ENCODE data around the gene KNL1.

KNL1 gene

DNA sequence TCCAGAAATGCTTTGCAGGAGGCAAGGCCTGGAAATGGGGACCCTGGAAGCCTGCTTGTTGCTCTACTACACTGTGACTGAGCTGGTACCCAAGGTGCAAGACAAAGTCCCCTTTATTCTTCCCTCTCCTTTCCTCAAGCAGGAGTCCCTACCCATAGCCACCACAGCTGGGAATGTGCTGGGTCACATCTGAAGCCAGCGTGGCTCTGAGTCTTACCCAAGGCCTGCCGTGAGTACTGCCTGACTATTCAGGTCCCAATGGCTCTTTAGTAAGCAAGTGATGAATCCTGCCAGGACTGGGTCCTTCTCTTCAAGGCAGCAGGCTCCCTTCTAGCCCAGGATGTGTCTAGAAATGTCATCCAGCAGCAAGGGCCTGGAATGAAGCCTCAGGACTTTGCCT, 91.3 kb downstream of the KNL1 start (continued):
- TF ChIP-seq TSHZ2 (CRISPR knock-in tag; IDR thresholded peaks at IDR 0.05) (no peak), ARNTL (CRISPR knock-in tag; IDR thresholded peaks at IDR 0.05; ENCODE audit: borderline replicate concordance, low read depth) (no peak), TOX (CRISPR knock-in tag; IDR thresholded peaks at IDR 0.05; ENCODE audit: borderline replicate concordance) (no peak), GLIS3 (CRISPR knock-in tag; IDR thresholded peaks at IDR 0.05) (no peak), BACH2 (CRISPR knock-in tag; IDR thresholded peaks at IDR 0.05; ENCODE audit: borderline replicate concordance) (no peak)

DNA sequence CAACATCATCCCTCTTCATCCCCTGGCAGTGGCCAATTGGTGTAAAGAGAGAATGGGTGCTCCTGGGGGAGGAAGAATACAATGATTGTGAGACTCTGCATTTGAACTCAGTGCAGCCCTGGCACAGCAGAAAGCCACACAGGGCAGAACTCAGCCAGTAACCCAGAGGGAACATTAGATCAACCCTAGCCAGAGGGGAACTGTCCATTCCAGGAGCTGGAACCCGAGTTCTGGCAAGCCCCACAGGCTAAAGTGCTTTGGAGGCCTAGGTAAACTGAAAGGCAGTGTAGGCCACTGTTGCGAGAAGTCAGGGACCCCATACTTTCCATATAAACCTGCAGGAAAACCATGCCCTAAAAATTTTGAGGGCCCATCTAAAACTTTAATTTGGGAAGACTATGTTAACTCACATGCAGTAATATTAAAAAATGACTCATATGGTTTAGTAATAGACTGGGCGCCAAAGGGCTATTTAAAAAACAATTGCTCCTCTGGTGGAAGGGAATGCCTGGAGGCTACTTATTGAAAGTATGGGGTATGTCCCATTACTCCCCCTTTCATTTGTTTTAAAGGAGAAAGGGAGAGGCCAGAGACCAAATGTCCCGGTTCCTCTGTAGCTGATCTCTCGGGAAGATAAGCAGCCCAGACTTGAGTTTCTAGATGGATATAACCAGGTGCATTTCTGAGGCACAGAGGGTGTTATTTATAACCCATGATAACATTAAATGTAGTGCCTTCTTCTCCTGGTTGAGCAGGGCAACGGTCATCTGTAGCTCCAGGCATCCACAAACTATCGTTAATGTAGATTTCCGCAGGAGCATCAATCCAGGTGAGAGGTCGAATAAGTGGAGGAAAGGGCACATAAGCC, 95.1 kb downstream of the KNL1 start:
- TF ChIP-seq TSHZ2 (CRISPR knock-in tag; IDR thresholded peaks at IDR 0.05) (no peak), PATZ1 (CRISPR knock-in tag; IDR thresholded peaks at IDR 0.05; ENCODE audit: borderline replicate concordance) (no peak), ESRRG (CRISPR knock-in tag; IDR thresholded peaks at IDR 0.05) (no peak), ZNF8 (CRISPR knock-in tag; IDR thresholded peaks at IDR 0.05) (no peak), PPARA (CRISPR knock-in tag; IDR thresholded peaks at IDR 0.05; ENCODE audit: borderline replicate concordance) (no peak), ZFP3 (CRISPR knock-in tag; IDR thresholded peaks at IDR 0.05) (no peak), ZFP30 (CRISPR knock-in tag; IDR thresholded peaks at IDR 0.05) (no peak)
- no peak for ATAC-seq

DNA sequence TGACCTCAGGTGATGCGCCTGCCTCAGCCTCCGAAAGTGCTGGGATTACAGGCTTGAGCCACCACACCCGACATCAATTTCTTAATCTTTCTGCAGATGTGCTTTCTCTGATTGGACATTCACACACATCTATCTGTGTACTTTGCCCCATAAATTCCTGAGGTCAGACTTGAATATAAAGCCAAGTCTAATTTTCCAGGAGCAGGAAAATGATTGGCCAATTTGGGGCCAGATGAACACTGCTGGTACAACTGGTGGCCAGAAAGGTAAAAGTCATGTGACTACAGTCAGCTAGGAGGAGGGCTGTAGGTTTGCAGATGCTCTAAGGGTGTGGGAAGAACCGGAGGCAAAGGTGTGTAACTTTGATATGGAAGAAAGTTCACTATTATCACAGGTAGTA, 97.7 kb downstream of the KNL1 start:
- TF ChIP-seq CSDC2 (CRISPR knock-in tag; IDR thresholded peaks at IDR 0.05) (no peak), RARB (CRISPR knock-in tag; IDR thresholded peaks at IDR 0.05) (no peak), ZNF70 (CRISPR knock-in tag; IDR thresholded peaks at IDR 0.05) (no peak), POU6F1 (CRISPR knock-in tag; IDR thresholded peaks at IDR 0.05; ENCODE audit: borderline replicate concordance, low read depth) (no peak), ZNF565 (CRISPR knock-in tag; conservative IDR thresholded peaks at IDR 0.05; ENCODE audit: low read depth) (no peak), ISL1 (CRISPR knock-in tag; IDR thresholded peaks at IDR 0.05) (no peak), GLIS3 (CRISPR knock-in tag; IDR thresholded peaks at IDR 0.05) (no peak)
- no peak for ATAC-seq

- no peak for TF ChIP-seq GLIS3 (CRISPR knock-in tag; IDR thresholded peaks at IDR 0.05)
- no peak; the same call in 2 of the 3 replicates for ATAC-seq
Observed at GRCh38 chr15:40693904-40694687, 100.0 kb downstream of the KNL1 start.

Data from SK-N-SH treated with all-trans-retinoic acid at 6 μM for 48 hours (cell line).